Measurements from ENCODE around the gene RUNX3. TPM values are rescaled to one million over a fixed set of nuclear protein-coding genes. Genes with fewer than 3 reads are reported as not detected.

The RUNX3 gene
- total and polyA plus RNA-seq, 2 donors (not counting 3 experiments of a cell fraction or from before 2014, with no cell fraction given): not detected

GRCh38 chr1:24873148-24873547 is 56.9 kb downstream of the RUNX3 start:
- Histone ChIP-seq H3K4me1 (ENCODE audit: control insufficient read depth, extremely low read depth, insufficient read depth, low read length) (no peaks in the 10 kb centered on the region), H3K79me2 (ENCODE audit: control insufficient read depth, insufficient read depth, low read length) (no peaks in the 10 kb centered on the region), H3K9me3 (replicated peaks; ENCODE audit: control insufficient read depth, insufficient read depth, low read length) (no peaks in the 10 kb centered on the region), H3K4me2 (ENCODE audit: insufficient read depth, low read length) (no peak overlapping the region), H3K9me1 (replicated peaks; ENCODE audit: control insufficient read depth, extremely low read depth, insufficient read depth, low read length) (no peaks in the 10 kb centered on the region), H3K36me3 (ENCODE audit: control insufficient read depth in 2 of 2, extremely low read depth in 1 of 2, insufficient read depth in 2 of 2, low read length in 2 of 2) (no peaks in the 10 kb centered on the region), H3K27ac (ENCODE audit: insufficient read depth, low read depth, low read length) (no peak overlapping the region), H2AFZ (ENCODE audit: low read depth, low read length) (no peak overlapping the region), H3K9ac (replicated peaks; ENCODE audit: extremely low read depth, insufficient read depth, low read length) (no peak overlapping the region), H3K27me3 (ENCODE audit: control insufficient read depth in 2 of 2, insufficient read depth in 2 of 2, low read length in 2 of 2) (peaks cover 7 to 13% of the 10 kb centered on the region in 2 experiments), H3K4me3 (replicated peaks in 1 of 3; ENCODE audit: insufficient read depth in 1 of 3, low read depth in 1 of 3, low read length in 3 of 3) (no peak overlapping the region), H4K20me1 (replicated peaks; ENCODE audit: control insufficient read depth, extremely low read depth, insufficient read depth, low read length) (no peaks in the 10 kb centered on the region)
- DNase-seq (ENCODE audit: low read depth, low spot score) (no peak), FAIRE-seq (no peak)
- TF ChIP-seq FOS (IDR thresholded peaks at IDR 0.05; ENCODE audit: borderline replicate concordance, insufficient read depth, low read length) (no peak), JUN (IDR thresholded peaks at IDR 0.05; ENCODE audit: borderline replicate concordance, insufficient read depth, insufficient read length, low read depth) (no peak), MAX (IDR thresholded peaks at IDR 0.05; ENCODE audit: insufficient read depth, insufficient read length) (no peak), POLR2A (IDR thresholded peaks at IDR 0.05; ENCODE audit: low read depth, low read length) (no peak), GATA2 (IDR thresholded peaks at IDR 0.05; ENCODE audit: insufficient read depth, insufficient read length, low read depth, low read length) (no peak), MYC (IDR thresholded peaks at IDR 0.05; ENCODE audit: low read depth, low read length) (no peak), CTCF (IDR thresholded peaks at IDR 0.05; ENCODE audit: extremely low read depth in 1 of 2, insufficient read depth in 1 of 2, low read depth in 1 of 2, low read length in 2 of 2) (no peak), EZH2 (IDR thresholded peaks at IDR 0.05; ENCODE audit: borderline replicate concordance, low read depth, low read length, severe bottlenecking) (no peak), POLR2AphosphoS5 (IDR thresholded peaks at IDR 0.05; ENCODE audit: insufficient read depth, low read depth, low read length) (no peak)
- ChIA-PET POLR2A (no interaction called here), CTCF (no interaction called here)
- BruUV-seq (replicated peaks): no TSS peak
- intact Hi-C loops (cut with micrococcal nuclease): no loop called here
- dilution Hi-C loops (cut with MboI; ENCODE audit: extremely low pct_ligation_motif_present, low sequenced_read_pairs): no loop called here
